GM20000 (cell line): ENCODE measurements around the gene HOXB5.

Experiments
- DNase-seq: peaks from one replicate; pipeline ENCODE4 v3.0.0; 2012; ENCODE audit warnings: low spot score
- TF ChIP-seq, protein P1 (sequence below): IDR thresholded peaks from 2 replicates; pipeline ENCODE4 v1.5.1; 2012; ENCODE audit warnings: mild to moderate bottlenecking, control low read depth; ENCODE audit errors: extremely low read depth, missing control alignments

HOXB5 gene

DNA sequence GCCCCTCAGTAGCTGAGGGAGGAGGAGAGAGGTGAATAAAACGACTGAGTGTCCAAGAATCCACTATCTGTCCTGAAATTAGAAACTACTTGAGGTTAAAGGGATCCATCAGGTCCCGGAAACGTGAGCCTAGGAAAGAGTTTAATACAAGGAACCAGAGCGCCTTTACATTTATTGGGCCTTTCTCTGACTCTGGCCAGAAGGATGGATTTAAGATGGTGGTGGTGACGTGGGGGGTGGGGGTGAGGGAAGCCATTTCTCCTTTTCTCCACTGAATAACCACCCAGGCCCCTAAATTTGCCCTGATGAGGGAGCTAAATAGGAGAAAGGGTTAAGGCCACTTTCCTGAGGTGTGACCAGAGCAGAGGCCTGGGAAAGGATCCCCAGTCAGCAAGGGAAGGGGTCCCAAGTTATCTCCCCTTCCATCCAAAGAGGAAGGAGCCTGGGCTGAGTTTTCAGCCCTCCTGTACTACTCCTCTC, 33.6 kb upstream of the HOXB5 start:
- no peak for DNase-seq
- TF ChIP-seq, protein P1, sequence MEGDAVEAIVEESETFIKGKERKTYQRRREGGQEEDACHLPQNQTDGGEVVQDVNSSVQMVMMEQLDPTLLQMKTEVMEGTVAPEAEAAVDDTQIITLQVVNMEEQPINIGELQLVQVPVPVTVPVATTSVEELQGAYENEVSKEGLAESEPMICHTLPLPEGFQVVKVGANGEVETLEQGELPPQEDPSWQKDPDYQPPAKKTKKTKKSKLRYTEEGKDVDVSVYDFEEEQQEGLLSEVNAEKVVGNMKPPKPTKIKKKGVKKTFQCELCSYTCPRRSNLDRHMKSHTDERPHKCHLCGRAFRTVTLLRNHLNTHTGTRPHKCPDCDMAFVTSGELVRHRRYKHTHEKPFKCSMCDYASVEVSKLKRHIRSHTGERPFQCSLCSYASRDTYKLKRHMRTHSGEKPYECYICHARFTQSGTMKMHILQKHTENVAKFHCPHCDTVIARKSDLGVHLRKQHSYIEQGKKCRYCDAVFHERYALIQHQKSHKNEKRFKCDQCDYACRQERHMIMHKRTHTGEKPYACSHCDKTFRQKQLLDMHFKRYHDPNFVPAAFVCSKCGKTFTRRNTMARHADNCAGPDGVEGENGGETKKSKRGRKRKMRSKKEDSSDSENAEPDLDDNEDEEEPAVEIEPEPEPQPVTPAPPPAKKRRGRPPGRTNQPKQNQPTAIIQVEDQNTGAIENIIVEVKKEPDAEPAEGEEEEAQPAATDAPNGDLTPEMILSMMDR = no peak

DNA sequence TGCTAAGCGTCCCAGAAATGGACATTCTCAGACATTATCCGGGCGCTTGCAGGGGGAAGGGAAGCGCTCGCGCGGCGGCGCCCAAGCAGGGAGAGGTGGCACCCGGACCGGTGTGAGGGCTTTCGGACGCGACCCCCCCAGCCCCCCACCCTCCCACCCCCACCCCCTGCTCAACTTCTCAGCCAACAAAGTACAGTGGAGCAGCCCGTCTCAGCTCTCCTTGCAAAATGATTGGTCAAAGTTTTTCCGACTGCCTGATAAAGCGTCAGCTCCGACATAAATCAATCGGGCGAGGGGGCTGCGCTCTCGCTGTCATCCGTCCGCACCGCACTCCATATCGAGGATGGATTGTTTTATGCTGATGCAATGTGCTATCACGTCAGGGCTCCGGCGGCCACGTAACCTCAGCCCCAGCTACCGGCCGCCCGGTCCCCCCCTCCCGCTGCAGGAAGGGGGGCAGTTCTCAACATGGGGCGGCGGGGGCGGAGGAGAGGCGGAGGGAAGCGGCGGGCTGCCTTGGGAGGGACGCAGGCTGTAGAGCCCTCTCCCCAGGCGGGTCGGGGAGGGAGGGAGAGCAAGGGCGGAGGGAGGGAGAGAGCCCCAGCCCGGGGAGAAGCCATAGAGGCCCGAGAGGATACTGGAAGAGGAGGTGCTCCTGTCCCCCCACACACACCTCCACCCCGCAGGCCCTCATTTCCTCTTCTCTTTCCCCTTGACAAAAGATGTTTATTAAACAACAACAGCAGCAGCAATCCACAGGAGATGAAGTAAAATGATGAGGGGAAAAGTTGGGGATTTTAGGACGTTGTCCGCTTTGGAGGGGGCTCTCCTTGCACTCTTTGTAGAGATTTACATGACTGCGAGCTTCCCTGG, 32.9 kb upstream of the HOXB5 start, which contains the start of gene HOXB9:
Gene HOXB9 (minus strand): TSS at position 114 of the 873 bp plus-strand sequence. CDS start 89 bp downstream, at position 25.
- DNase-seq = peak; percentile 71

DNA sequence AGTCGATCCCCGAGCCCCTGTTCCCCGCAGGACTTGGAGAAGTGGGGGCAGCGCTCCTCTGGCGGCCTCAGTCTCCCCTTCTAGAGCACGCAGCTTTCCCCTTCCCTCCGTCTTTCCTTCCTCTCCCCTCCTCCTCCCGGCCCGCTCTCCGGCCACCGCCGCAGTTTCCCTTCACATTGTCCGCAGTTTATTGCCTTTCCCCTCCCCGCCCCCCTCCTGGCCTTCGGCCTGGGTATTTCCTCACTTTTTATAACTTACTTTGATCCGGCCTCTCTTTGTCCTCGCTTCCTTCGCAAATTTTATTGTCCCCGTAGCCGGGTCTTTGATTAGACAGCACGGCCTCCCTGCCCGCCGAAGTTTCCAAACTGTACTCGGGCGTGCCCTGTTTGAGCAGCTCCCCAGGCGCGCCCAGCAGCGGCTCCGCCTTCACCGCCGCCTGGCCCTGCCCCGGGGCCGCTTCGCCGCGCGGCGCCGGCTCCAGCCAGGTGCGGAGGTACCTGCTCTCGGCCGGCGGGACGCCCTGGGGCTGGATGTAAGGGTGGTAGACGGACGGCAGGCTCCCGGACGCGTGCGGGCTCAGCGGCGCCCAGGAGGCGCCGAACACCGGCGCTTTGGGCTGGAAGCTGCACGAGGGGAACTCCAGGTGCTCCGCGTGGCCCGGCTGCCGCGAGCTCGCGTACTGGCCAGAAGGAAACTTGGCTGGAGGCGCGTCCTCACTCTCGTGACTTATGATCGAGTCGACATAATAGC, 32.1 kb upstream of the HOXB5 start:
- TF ChIP-seq, protein P1 = no peak
- peak; percentile 85 for DNase-seq

More for the DNA sequence above, 32.9 kb upstream of the HOXB5 start, which contains the start of gene HOXB9:
- TF ChIP-seq, protein P1 = no peak

DNA sequence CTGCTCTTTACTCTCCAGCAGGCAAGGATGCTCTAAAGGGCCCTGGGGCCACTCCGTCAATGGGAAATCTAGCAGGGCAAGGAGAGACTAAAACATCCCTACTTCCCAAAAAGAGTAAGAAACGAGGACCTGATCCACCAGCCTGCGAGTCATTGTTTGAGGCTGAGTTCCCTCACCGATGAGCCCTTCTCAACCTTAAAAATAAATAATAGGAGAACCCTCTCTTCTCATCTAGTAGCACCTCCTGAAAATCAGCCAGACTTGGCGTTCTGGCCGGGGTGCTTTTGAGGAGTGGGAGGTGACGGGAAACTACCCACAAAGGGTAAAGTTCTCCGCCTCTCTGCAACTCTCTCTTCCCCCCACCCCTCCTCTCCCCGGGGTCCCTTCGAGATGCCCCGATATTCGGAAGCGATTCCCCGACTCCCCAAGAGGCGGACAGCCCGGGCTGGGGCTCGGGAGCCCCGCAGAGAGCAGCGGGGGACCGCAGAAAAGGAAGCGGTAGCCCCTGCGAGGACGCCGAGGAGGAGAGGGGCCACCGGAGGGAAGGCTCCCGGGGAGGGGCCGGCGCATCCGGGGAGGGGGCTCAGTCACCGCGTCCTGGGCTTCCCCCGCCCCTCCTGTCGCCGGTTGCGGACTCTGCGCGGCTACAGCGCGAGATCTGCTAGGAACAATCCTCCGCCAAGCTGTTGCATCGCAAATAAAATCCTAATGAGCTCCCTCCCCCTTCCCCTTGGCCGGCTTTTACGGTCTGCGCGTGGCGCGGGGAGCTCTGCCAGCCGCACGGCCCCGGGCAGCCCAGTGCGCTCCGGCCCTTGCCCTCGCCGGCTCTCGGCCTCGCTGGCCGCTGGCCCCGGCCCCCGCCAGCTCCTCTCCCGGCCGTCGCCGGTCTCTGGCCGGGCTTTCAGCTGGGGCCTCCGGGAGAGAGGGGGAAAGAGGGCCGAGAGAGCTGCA, 31.2 kb upstream of the HOXB5 start:
- DNase-seq = no peak
- TF ChIP-seq, protein P1 = no peak

DNA sequence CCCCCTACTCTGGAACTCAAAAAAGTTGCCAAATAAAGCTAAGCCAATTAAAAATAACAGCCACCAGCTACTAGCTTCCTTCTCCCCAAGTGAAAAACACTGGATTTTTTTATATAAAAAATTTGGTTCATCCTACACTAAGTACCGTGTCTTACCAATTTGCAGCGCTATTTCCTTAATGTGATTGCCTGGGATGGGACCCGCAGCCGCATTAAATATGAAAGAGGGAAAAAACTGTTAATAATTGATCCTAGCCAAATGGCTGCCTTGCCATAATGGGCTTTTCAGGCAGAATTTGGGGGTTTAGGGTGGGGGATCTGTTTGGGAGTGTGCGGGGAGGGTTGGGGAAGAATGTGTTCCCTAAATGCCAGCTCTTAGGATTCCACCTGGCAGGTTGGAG, 30.5 kb upstream of the HOXB5 start:
- DNase-seq = no peak
- TF ChIP-seq, protein P1 = no peak

DNA sequence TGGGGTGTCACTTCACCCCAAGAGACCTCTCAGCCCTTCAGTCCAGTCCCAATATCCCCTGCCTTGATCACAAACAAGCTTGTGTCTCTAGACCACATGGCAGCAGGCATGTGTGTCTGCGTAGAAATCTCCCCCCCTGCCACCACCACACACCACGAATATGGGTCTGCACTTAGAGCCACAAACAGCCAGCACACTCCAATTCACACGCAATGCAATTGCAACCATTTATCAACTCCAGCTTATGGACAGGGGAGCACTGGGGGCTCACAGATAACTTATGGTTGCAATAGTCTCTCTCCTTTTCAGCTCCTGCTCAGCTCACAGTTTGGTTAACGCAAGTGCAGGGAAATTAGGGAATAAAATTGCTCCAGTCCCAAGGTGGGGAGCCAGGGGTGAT, 30.0 kb upstream of the HOXB5 start:
- no peak for DNase-seq
- TF ChIP-seq, protein P1 = no peak
